ENCODE measurements around the gene BRCA2. TPM values are rescaled to one million over a fixed set of nuclear protein-coding genes. Genes with fewer than 3 reads are reported as not detected.

Gene BRCA2
- total RNA-seq, 1 donor from 2014 or later, result 1.3 TPM

Other genes starting within 250 kb of the BRCA2 start
- gene ZAR1L, start 145 bp upstream of the BRCA2 start, total RNA-seq, result not detected
- 4.9 TPM for gene N4BP2L1, start 112.6 kb downstream of the BRCA2 start, total RNA-seq
- 132 TPM for gene N4BP2L2, start 223.3 kb downstream of the BRCA2 start, total RNA-seq

Data from cardiac septum (tissue), 1 donor.